Subcutaneous abdominal adipose tissue (tissue), 5 donors: Measurements from ENCODE around the gene CRISP2.
"Not testable (repeated sequence)": the region's sequence is repeated elsewhere in the genome, so short reads cannot be mapped to it uniquely, and the experiment has no call there.

ENCODE experiments used
- H3K27ac ChIP-seq: one replicate; pipeline ENCODE4 v1.7.0; 2013; ENCODE audit warnings: low read depth, mild to moderate bottlenecking, inconsistent platforms, low read length, moderate library complexity
- H3K27me3 ChIP-seq, 5 donors: one replicate each; pipeline ENCODE4 v1.7.0; 2013; ENCODE audit warnings: low read length in 5 of 5, inconsistent platforms in 1 of 5; ENCODE audit not compliant: control insufficient read depth in 5 of 5, insufficient read depth in 4 of 5
- H3K36me3 ChIP-seq, 5 donors: one replicate each; pipeline ENCODE4 v1.7.0; 2013; ENCODE audit warnings: low read length in 5 of 5; ENCODE audit not compliant: control insufficient read depth in 5 of 5, insufficient read depth in 5 of 5
- H3K4me1 ChIP-seq, 5 donors: one replicate each; pipeline ENCODE4 v1.7.0; 2013; ENCODE audit warnings: low read length in 5 of 5, mild to moderate bottlenecking in 3 of 5, moderate library complexity in 1 of 5; ENCODE audit not compliant: control insufficient read depth in 5 of 5, insufficient read depth in 5 of 5
- H3K4me3 ChIP-seq, 5 donors: one replicate each; pipeline ENCODE4 v1.7.0; 2013; ENCODE audit warnings: low read length in 5 of 5, low read depth in 1 of 5
- H3K9ac ChIP-seq, 5 donors: one replicate each; pipeline ENCODE4 v1.7.0; 2013; ENCODE audit warnings: low read length in 5 of 5, mild to moderate bottlenecking in 4 of 5, moderate library complexity in 3 of 5
- H3K9me3 ChIP-seq, 5 donors: one replicate each; pipeline ENCODE4 v1.7.0; 2013; ENCODE audit warnings: low read length in 5 of 5; ENCODE audit not compliant: control insufficient read depth in 5 of 5
- donor health status: healthy.
- donor health status: healthy.
- donor health status: healthy.
- donor health status: healthy.
- donor health status: healthy.

CRISP2 gene, protein sequence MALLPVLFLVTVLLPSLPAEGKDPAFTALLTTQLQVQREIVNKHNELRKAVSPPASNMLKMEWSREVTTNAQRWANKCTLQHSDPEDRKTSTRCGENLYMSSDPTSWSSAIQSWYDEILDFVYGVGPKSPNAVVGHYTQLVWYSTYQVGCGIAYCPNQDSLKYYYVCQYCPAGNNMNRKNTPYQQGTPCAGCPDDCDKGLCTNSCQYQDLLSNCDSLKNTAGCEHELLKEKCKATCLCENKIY

DNA sequence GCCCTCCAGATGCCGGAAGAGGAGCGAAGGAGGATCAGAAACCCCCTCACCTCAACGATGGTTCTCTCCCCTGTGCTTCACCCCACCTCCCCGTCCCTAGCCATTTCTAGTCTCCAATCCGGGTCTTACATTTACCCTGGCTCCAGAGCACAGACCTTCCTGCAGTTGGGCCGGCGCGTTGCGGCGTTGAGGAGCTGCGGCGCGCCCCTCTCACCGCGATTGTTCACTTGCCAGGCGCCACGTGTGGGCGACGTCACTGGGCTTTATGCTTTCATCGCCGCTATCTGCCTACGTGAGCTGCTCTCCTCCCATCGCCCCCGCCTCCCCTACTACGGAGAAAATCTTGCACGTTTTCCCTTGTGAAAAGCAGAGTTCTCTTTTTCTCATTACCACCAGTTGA lies at the start of gene CRISP2:
TSS of gene CRISP2 (minus strand) at position 198 of the 400 bp plus-strand sequence. CDS start 4,347 bp downstream, outside the sequence.
- H3K36me3 ChIP-seq: no peaks in the 10 kb centered on the region
- no peaks in the 10 kb centered on the region for H3K4me1 ChIP-seq
- H3K27ac ChIP-seq: no peak within 1 kb of the TSS
- no peak within 1 kb of the TSS for H3K9ac ChIP-seq
- peaks cover 0 to 4% (median 0%) of the 10 kb centered on the region in 5 donors for H3K27me3 ChIP-seq
- no peak within 1 kb of the TSS for H3K4me3 ChIP-seq
- H3K9me3 ChIP-seq: peaks cover 0 to 5% (median 0%) of the 10 kb centered on the region in 5 donors

DNA sequence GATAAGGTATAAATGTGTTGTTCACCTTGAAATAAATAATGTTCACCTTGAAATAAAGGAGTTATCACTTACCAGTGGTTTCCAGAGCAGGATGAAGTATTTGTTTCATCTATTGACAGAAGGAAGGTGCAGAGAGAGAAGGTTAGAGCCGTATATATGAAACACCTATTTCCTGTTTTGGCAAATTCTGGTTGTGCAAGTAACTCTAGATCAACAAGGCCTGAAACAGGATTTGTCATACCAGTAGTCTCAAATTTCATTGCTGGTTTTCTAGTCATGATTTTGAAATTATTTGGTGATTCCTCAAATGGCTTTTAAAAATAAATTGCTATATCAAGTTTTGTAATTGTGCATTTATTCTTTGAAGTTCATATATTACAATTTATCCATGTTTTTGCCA lies 30.9 kb upstream of the CRISP2 start, which contains the start of gene CRISP3:
TSS of gene CRISP3 (minus strand) at position 130 of the 400 bp plus-strand sequence. CDS start at position 109, 21 bp downstream.
- H3K9me3 ChIP-seq: no peaks in the 10 kb centered on the region

DNA sequence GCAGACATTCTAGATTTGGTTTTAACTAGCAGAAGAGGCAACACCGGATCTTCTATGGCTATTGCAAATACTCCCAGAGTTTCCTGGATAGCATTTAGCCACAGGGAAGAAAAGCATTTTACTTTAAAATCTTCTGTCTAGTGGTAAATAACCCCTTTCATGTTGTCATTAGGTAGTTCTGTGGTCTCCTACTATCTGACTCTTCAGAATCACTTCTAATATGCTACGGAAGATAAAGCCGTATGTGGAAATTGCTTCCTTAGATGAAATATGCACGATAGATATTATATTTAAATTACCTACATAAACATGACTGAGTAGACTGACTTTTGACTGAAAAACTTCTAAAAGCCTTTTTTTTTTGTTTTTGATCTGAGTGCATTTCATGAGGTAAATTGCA lies 30.1 kb upstream of the CRISP2 start:
- Histone ChIP-seq H3K36me3 (no peaks in the 10 kb centered on the region), H3K27ac (no peak overlapping the region), H3K4me1 (no peaks in the 10 kb centered on the region), H3K4me3 (no peak overlapping the region), H3K27me3 (no peaks in the 10 kb centered on the region), H3K9ac (no peak overlapping the region), H3K9me3 (no peaks in the 10 kb centered on the region)

More for the DNA sequence above, 30.9 kb upstream of the CRISP2 start, which contains the start of gene CRISP3:
- H3K27ac ChIP-seq: no peak within 1 kb of the TSS
- H3K27me3 ChIP-seq: no peaks in the 10 kb centered on the region
- H3K36me3 ChIP-seq: no peaks in the 10 kb centered on the region
- H3K4me1 ChIP-seq: no peaks in the 10 kb centered on the region
- no peak within 1 kb of the TSS for H3K4me3 ChIP-seq
- H3K9ac ChIP-seq: no peak within 1 kb of the TSS

DNA sequence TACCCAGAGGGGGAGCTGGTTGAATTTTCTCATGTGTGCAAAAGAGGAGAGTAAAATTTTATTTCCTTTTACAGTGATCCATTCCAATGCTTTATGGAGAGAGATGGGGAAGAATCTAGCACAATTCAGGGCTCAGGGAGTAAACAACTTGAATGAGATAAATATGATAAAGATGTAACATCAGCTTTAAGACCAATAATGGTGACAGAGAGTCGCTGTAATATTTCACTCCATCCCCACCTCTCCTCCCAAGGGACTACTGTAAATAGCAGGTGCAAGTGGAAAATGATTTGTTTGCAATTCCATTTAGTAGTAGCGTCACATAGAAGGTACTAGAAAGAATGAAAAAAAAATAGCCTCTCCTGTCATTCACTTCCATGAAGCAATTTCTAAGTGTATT lies 26.1 kb upstream of the CRISP2 start:
- H3K36me3 ChIP-seq: no peaks in the 10 kb centered on the region
- no peaks in the 10 kb centered on the region for H3K9me3 ChIP-seq

DNA sequence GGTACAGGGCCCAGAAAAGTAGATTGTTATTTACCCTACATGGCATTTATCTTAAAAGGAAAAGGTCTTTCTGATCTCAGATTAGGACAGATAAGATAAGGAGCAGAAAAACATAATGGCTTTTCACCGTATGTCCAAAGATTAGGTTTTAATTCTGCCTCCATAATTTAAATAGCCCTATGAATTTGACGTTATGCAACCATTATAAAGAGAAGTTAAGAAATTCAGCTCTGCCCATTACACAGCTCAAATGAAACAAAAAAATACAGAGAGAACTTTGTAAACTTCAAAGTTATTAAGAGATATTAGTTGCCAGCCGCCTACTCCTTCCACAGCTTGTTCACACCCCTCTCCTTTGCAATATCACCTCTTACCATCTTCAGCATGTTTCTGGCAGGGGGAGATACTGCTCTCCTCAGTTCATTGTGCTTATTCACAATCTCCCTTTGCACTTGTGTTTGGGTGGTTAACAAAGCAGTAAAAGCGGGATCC lies 22.7 kb upstream of the CRISP2 start:
- no peak overlapping the region for H3K4me3 ChIP-seq
- H3K9ac ChIP-seq: no peak overlapping the region
- no peaks in the 10 kb centered on the region for H3K27me3 ChIP-seq
- H3K9me3 ChIP-seq: no peaks in the 10 kb centered on the region
- H3K4me1 ChIP-seq: no peaks in the 10 kb centered on the region
- H3K36me3 ChIP-seq: no peaks in the 10 kb centered on the region
- H3K27ac ChIP-seq: no peak overlapping the region

More for the DNA sequence above, 26.1 kb upstream of the CRISP2 start:
- Histone ChIP-seq H3K4me1 (no peaks in the 10 kb centered on the region), H3K4me3 (no peak overlapping the region), H3K27ac (no peak overlapping the region), H3K27me3 (no peaks in the 10 kb centered on the region), H3K9ac (no peak overlapping the region)

DNA sequence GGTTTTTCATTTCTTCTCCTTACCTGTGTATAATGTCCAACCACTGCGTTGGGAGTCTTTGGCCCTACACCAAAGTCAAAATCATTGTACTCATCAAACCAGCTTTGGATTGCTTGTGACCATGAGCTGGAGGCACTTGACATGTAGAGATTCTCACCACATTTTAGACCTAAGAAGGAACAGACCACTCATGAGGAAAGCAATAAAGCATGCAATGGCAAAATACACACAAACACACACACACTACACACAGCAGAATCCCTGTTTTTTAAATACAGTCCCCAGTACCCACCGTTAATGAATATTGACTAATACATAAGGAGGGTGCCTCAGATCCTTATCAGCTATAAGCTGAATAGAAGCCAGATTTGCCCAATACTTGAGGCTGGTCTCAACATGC lies 20.3 kb upstream of the CRISP2 start:
- H3K27ac ChIP-seq: no peak overlapping the region
- H3K4me1 ChIP-seq: no peaks in the 10 kb centered on the region
- H3K27me3 ChIP-seq: no peaks in the 10 kb centered on the region
- no peaks in the 10 kb centered on the region for H3K36me3 ChIP-seq
- H3K4me3 ChIP-seq: no peak overlapping the region
- no peaks in the 10 kb centered on the region for H3K9me3 ChIP-seq
- H3K9ac ChIP-seq: no peak overlapping the region

DNA sequence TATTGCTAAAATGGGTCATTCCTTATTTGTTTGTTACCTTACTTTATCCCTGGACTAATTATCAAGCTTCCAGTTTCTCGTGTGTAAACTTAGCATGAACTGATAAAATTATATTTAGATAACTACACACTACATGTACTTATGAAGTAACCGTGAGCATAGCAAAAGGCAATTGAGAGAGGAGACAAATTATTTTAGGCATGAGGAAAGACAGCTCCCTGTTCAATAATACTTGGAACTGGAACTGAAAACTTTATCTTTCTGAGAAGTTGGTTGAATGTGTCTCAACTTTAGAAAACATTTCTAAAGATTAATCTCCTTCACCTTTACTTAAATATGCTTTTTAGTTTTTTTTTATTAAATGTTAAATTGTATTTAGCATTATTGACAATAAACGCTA lies 19.4 kb upstream of the CRISP2 start:
- no peak overlapping the region for H3K4me3 ChIP-seq
- H3K9ac ChIP-seq: no peak overlapping the region
- H3K4me1 ChIP-seq: no peaks in the 10 kb centered on the region
- H3K27ac ChIP-seq: no peak overlapping the region
- no peaks in the 10 kb centered on the region for H3K36me3 ChIP-seq
- H3K27me3 ChIP-seq: no peaks in the 10 kb centered on the region
- no peaks in the 10 kb centered on the region for H3K9me3 ChIP-seq

DNA sequence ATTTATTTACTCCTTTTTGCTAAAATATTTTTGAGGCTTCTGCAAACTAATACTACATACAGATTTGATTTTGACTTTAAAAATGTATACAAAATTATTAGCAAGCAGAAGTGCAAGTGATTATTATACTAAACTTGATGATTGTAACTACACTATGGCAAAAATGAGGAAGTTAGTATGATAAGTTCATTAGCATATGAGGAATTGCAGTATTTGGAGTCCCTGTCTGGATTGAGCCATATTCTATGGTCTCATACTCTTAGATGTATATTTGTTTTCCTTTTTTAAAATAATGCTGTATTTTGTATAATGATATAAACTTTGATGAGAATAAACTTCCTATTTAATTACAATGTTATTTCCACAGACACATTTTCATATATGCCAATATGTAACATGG lies 16.9 kb upstream of the CRISP2 start:
- H3K4me3 ChIP-seq: no peak overlapping the region
- no peaks in the 10 kb centered on the region for H3K4me1 ChIP-seq
- H3K9me3 ChIP-seq: no peaks in the 10 kb centered on the region
- H3K27ac ChIP-seq: no peak overlapping the region
- H3K9ac ChIP-seq: no peak overlapping the region
- H3K36me3 ChIP-seq: no peaks in the 10 kb centered on the region
- H3K27me3 ChIP-seq: no peaks in the 10 kb centered on the region

DNA sequence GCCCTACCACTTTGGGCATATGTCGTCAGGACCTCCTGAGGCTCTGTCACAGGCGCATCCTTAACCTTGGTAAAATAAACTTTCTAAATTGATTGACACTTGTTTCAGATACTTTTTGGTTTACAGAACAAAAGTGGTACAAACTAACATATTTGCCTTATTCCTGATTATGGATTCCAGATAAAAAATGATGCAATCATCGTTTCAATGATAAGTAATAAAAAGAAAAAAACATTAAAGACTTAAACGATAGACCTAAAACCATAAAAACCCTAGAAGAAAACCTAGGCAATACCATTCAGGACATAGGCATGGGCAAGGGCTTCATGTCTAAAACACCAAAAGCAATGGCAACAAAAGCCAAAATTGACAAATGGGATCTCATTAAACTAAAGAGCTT lies 10.6 kb upstream of the CRISP2 start:
- H3K36me3 ChIP-seq, H3K4me1 ChIP-seq, H3K9me3 ChIP-seq, H3K27me3 ChIP-seq, H3K4me3 ChIP-seq, H3K27ac ChIP-seq, H3K9ac ChIP-seq: not testable (repeated sequence)

DNA sequence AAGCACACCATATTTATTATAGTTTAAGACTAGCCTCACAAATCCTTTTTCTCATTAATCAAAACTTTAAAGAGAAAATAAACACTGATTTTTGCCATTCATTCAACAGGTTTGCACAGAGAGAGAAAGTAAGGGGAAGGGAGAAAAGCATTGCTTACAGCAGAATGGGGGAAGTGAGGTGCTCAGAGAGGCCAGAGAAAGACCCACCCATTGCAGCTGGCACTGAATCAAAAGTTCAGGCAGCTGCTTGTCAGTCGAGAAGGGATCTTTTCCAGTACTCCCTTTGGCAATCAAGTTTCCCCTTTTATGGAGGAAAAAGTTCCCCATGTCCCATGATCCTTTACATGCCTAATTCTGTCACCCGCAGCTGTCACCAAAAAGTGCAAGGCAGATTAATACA lies 8.0 kb upstream of the CRISP2 start:
- Histone ChIP-seq H3K27ac (no peak overlapping the region), H3K4me3 (no peak overlapping the region), H3K27me3 (no peaks in the 10 kb centered on the region), H3K9me3 (no peaks in the 10 kb centered on the region), H3K4me1 (no peaks in the 10 kb centered on the region), H3K36me3 (no peaks in the 10 kb centered on the region), H3K9ac (no peak overlapping the region)
